Measurements from ENCODE around the gene AUH. TPM values are rescaled to one million over a fixed set of nuclear protein-coding genes. Genes with fewer than 3 reads are reported as not detected.

Gene AUH
- total and polyA plus RNA-seq, 2 donors from 2014 or later, result 31.6 to 63.5 TPM

DNA sequence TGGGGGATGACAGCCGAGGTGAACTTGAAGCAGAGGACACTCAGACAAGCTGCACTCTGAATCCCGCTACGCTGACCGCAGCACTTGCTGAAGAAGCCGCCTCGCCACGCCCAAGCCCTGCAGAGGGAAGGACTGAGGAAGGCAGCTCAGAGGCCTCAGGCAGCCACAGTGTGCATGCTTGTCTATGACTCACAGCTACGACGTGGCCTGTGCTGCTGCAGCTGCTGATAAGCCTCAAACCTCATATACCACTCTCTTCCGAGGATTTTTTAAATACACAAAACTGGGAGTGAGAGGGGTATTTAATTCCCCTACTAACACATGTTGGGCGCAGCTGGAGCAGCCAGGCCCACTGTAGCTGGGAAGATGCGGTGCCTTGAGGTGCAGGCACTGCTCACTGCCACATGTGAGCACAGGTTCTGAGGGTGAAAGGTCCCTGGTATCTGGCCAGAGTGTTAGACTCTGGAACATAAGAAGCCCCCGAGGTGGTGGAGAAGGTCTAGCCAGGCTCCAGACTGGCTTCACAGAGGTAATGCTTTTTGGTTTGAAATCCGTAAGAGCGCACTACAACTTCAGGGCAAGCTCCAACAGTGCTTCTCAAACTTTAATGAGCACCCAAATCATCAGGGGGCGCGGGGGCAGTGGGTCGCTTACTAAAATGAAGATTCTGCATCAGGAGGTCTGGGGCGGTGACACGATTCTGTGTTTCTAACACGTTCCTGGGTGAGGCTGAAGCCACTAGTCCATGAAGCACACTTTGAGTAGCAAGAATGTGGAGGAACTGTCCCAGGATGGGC is 196.8 kb downstream of the AUH start:
- intact Hi-C loops (cut with DNase I), result no loop called here
- TF ChIP-seq CTCF (IDR thresholded peaks at IDR 0.05; ENCODE audit: borderline replicate concordance, extremely low read depth, insufficient read depth), result no peak
- DNase-seq, result peak in 2 of 5 donors; percentile 36 to 88
- H3K4me3 ChIP-seq (ENCODE audit: low read length in 3 of 3), result no peak overlapping the region
- no peak for FAIRE-seq
- no peaks in the 10 kb centered on the region for H3K9me3 ChIP-seq (ENCODE audit: control insufficient read depth in 2 of 3, insufficient read depth in 1 of 3, low read length in 3 of 3)
- no peak overlapping the region for H3K27ac ChIP-seq (ENCODE audit: low read depth in 2 of 2, low read length in 2 of 2)
- H3K4me1 ChIP-seq (ENCODE audit: control insufficient read depth in 2 of 3, insufficient read depth in 2 of 3, low read depth in 1 of 3, low read length in 3 of 3), result peaks cover 0 to 13% (median 0%) of the 10 kb centered on the region in 3 donors
- no peak overlapping the region for H3K9ac ChIP-seq (ENCODE audit: low read length in 3 of 3)
- no peaks in the 10 kb centered on the region for H3K27me3 ChIP-seq (ENCODE audit: control insufficient read depth, insufficient read depth, low read length)
- no peaks in the 10 kb centered on the region for H3K36me3 ChIP-seq (ENCODE audit: control insufficient read depth in 2 of 3, insufficient read depth in 3 of 3, low read length in 3 of 3)

Other genes starting within 250 kb of the AUH start
- 31.3 TPM for gene NFIL3, start 61.9 kb upstream of the AUH start, total RNA-seq
- gene NFIL3, start 61.9 kb upstream of the AUH start, polyA plus RNA-seq (ENCODE audit: insufficient read depth, low read depth, low replicate concordance), result 16.7 TPM

All from kidney (tissue), 14 donors.